PFSK-1 (cell line): ENCODE data around the gene TCP11L1.

ENCODE experiments used
- POLR2AphosphoS5 ChIP-seq: IDR thresholded peaks from 2 replicates; pipeline ENCODE4 v1.6.1; 2012; ENCODE audit warnings: low read depth, mild to moderate bottlenecking, control low read depth, low read length, moderate library complexity
- TF ChIP-seq, protein P1 (sequence below), 2 experiments: IDR thresholded peaks; 2 replicates each; pipeline versions ENCODE4 v1.6.1 to v1.8.0; 2011 to 2012; ENCODE audit warnings: low read depth in 2 of 2, low read length in 2 of 2, control low read depth in 1 of 2, inconsistent platforms in 1 of 2, mild to moderate bottlenecking in 1 of 2, moderate library complexity in 1 of 2; ENCODE audit not compliant: insufficient read depth in 1 of 2

DNA sequence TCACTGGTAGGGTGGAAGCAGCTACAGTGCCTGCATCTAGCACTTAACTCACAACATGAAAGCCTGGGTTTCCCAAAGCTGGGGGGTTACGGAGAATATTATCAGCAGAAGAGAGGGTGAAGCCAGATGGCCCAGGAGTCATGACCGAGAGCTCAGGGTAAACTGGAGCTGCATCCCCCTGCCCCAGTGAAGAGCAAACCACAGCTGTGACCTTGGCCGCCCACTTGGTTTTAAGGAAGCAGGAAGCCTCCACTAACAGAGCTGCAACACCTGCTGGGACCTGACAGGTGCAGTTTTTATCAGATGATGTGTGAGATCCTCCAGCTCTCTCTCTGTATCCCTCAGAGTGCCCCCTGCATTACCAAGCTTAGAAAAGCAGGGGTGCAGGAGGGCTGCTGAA, 20.9 kb downstream of the TCP11L1 start:
- TF ChIP-seq POLR2AphosphoS5, result no peak
- TF ChIP-seq, protein P1, sequence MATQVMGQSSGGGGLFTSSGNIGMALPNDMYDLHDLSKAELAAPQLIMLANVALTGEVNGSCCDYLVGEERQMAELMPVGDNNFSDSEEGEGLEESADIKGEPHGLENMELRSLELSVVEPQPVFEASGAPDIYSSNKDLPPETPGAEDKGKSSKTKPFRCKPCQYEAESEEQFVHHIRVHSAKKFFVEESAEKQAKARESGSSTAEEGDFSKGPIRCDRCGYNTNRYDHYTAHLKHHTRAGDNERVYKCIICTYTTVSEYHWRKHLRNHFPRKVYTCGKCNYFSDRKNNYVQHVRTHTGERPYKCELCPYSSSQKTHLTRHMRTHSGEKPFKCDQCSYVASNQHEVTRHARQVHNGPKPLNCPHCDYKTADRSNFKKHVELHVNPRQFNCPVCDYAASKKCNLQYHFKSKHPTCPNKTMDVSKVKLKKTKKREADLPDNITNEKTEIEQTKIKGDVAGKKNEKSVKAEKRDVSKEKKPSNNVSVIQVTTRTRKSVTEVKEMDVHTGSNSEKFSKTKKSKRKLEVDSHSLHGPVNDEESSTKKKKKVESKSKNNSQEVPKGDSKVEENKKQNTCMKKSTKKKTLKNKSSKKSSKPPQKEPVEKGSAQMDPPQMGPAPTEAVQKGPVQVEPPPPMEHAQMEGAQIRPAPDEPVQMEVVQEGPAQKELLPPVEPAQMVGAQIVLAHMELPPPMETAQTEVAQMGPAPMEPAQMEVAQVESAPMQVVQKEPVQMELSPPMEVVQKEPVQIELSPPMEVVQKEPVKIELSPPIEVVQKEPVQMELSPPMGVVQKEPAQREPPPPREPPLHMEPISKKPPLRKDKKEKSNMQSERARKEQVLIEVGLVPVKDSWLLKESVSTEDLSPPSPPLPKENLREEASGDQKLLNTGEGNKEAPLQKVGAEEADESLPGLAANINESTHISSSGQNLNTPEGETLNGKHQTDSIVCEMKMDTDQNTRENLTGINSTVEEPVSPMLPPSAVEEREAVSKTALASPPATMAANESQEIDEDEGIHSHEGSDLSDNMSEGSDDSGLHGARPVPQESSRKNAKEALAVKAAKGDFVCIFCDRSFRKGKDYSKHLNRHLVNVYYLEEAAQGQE (IDR thresholded peaks at IDR 0.05; ENCODE audit: insufficient read depth in 1 of 2, low read depth in 2 of 2, low read length in 2 of 2), result no peak
